Measurements from ENCODE around the gene LAMB2. TPM values are rescaled to one million over a fixed set of nuclear protein-coding genes. Genes with fewer than 3 reads are reported as not detected.

The LAMB2 gene
- total and polyA plus RNA-seq, 4 donors, result 153 to 616 (median 311) TPM

DNA sequence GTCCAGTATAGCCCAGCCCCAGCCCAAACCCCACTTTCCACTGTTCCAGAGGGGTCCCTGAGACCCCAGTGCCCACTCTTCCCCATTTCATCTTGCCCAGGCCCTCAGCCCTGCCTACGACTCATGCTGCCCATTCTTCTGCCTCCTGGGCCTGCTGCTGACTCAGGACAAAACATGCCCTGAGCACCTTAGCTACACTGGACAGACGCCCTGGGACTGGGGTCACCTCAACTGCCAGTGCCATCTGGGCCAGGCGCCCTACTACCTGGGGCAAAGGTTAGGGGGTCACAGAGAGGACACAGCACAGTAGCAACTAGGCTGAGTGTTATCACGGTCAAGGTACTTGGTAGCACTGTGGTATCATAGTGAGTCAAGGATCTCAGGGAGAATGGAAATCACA is 2.6 kb upstream of the LAMB2 start:
- ATAC-seq (ENCODE audit: insufficient read depth, low FRiP score) (no peak), DNase-seq (no peak)
- peaks cover 0 to 12% (median 9%) of the 10 kb centered on the region in 5 donors for H3K4me1 ChIP-seq (ENCODE audit: control insufficient read depth in 5 of 5, insufficient read depth in 5 of 5, low read length in 5 of 5)
- H3K27me3 ChIP-seq (ENCODE audit: control insufficient read depth in 3 of 3, insufficient read depth in 3 of 3, low read length in 2 of 3), result no peaks in the 10 kb centered on the region
- H3K9ac ChIP-seq (ENCODE audit: insufficient read depth in 1 of 2, low read length in 2 of 2), result no peak overlapping the region
- 89% methylated on average over 4 of the region's 4 CpGs for WGBS, 2 donors
- H3K9me3 ChIP-seq (ENCODE audit: control insufficient read depth in 4 of 4, insufficient read depth in 3 of 4, low read length in 3 of 4), result no peaks in the 10 kb centered on the region
- H3K36me3 ChIP-seq (ENCODE audit: control insufficient read depth in 4 of 4, insufficient read depth in 4 of 4, low read length in 4 of 4), result peaks cover 0 to 9% (median 8%) of the 10 kb centered on the region in 4 donors
- H3K27ac ChIP-seq (ENCODE audit: low read depth in 1 of 2, low read length in 1 of 2), result no peak overlapping the region
- TF ChIP-seq, protein P1, sequence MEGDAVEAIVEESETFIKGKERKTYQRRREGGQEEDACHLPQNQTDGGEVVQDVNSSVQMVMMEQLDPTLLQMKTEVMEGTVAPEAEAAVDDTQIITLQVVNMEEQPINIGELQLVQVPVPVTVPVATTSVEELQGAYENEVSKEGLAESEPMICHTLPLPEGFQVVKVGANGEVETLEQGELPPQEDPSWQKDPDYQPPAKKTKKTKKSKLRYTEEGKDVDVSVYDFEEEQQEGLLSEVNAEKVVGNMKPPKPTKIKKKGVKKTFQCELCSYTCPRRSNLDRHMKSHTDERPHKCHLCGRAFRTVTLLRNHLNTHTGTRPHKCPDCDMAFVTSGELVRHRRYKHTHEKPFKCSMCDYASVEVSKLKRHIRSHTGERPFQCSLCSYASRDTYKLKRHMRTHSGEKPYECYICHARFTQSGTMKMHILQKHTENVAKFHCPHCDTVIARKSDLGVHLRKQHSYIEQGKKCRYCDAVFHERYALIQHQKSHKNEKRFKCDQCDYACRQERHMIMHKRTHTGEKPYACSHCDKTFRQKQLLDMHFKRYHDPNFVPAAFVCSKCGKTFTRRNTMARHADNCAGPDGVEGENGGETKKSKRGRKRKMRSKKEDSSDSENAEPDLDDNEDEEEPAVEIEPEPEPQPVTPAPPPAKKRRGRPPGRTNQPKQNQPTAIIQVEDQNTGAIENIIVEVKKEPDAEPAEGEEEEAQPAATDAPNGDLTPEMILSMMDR (IDR thresholded peaks at IDR 0.05; ENCODE audit: control extremely low read depth, extremely low read depth), result no peak
- no peak overlapping the region for H3K4me3 ChIP-seq

DNA sequence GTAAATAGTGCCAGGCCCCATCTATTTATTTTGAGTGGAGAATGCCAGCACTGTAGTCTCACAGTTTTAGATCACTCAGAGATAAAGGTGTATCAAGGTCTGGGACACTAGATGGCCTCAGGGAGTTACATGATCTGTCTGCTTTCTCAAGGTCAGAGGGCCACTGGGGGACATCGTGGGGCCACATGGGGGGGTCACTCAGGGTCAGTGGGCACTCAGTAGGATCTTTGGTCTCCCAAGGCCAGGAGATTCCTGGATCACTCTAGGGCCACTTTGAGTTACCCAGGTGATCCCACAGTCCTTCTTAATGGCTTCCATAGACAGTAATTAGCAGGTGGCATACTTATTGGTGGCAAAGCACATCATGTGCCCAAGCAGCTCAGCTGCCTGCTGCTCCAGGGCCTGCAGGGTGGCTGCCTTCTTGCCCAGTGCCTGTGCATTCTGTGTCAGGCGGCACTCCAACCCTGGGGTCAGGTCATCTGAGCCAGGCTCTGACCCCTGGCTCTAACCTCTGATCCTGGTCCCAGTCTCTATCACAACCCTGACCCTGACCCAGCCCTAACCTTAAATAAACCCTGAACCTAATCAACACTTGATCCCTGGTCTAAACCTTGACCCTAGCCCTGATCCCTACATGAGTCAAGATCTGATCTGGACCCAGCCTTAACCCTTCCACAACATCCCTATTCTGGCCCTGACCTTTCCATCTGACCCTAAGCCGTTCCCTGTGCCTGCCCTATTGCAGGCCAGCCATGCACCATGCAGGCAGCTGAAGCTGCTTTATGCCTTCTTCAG is 1.8 kb upstream of the LAMB2 start:
- no peaks in the 10 kb centered on the region for H3K9me3 ChIP-seq (ENCODE audit: control insufficient read depth in 4 of 4, insufficient read depth in 3 of 4, low read length in 3 of 4)
- H3K36me3 ChIP-seq (ENCODE audit: control insufficient read depth in 4 of 4, insufficient read depth in 4 of 4, low read length in 4 of 4), result peaks cover 0 to 12% (median 10%) of the 10 kb centered on the region in 4 donors
- no peaks in the 10 kb centered on the region for H3K27me3 ChIP-seq (ENCODE audit: control insufficient read depth in 3 of 3, insufficient read depth in 3 of 3, low read length in 2 of 3)
- no peak for ATAC-seq (ENCODE audit: insufficient read depth, low FRiP score)
- TF ChIP-seq, protein P1 (IDR thresholded peaks at IDR 0.05; ENCODE audit: control extremely low read depth, extremely low read depth), result no peak
- no peak overlapping the region for H3K9ac ChIP-seq (ENCODE audit: insufficient read depth in 1 of 2, low read length in 2 of 2)
- WGBS, 2 donors, result 63 to 80% methylated on average over 3 of the region's 3 CpGs
- H3K4me3 ChIP-seq, result no peak overlapping the region
- DNase-seq, result no peak
- H3K4me1 ChIP-seq (ENCODE audit: control insufficient read depth in 5 of 5, insufficient read depth in 5 of 5, low read length in 5 of 5), result peaks cover 0 to 12% (median 9%) of the 10 kb centered on the region in 5 donors
- H3K27ac ChIP-seq (ENCODE audit: low read depth in 1 of 2, low read length in 1 of 2), result peak overlapping the region in 1 of 2 donors; percentile 36

DNA sequence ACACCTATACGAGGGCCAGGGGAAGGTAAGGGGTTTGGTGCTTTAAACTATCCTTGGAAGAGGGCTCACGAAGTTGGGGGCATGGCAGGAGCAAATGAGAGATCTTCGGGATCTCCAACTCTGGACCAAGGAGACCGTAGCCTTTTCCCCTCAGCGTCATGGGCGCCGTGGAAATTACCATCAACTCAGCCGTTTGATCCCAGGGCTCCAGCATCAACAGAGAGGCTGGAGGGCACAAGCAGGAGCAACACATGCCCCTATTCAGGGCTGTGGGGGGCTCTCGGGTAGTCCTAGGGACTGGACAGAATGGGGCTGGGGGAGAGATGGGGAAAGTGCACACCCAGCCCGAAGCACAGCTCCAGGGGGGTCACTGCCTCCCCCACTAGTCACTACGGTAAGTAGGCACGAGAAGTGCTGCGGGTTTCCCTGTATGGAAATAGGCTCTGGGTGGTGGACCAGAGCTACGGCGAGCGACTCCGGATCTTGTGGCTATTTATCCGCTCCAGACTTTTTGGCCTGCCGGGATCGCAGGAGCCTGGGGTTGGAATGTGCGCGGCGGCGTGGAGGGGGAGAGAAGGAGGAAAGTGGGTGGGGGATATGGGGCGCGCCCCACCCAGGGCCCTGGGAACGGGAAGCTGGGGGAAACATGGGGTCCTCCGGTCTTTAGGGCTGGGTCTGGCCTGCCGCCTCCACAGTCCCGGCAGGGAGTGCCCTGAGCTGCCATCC is 539 bp upstream of the LAMB2 start:
- Histone ChIP-seq H3K36me3 (ENCODE audit: control insufficient read depth in 4 of 4, insufficient read depth in 4 of 4, low read length in 4 of 4) (peaks cover under 1 to 17% (median 11%) of the 10 kb centered on the region in 4 donors), H3K9ac (ENCODE audit: insufficient read depth in 1 of 2, low read length in 2 of 2) (peak overlapping the region; percentile 55 to 58), H3K27ac (ENCODE audit: low read depth in 1 of 2, low read length in 1 of 2) (peak overlapping the region; percentile 88 to 91), H3K9me3 (ENCODE audit: control insufficient read depth in 4 of 4, insufficient read depth in 3 of 4, low read length in 3 of 4) (no peaks in the 10 kb centered on the region), H3K4me3 (peak overlapping the region; percentile 69), H3K4me1 (ENCODE audit: control insufficient read depth in 5 of 5, insufficient read depth in 5 of 5, low read length in 5 of 5) (peaks cover 0 to 12% (median 9%) of the 10 kb centered on the region in 5 donors), H3K27me3 (ENCODE audit: control insufficient read depth in 3 of 3, insufficient read depth in 3 of 3, low read length in 2 of 3) (no peaks in the 10 kb centered on the region)
- 6 to 10% methylated on average over 28 to 30 of the region's 30 CpGs for WGBS, 2 donors
- ATAC-seq (ENCODE audit: insufficient read depth, low FRiP score), result peak; percentile 88
- TF ChIP-seq, protein P1 (IDR thresholded peaks at IDR 0.05; ENCODE audit: control extremely low read depth, extremely low read depth), result no peak
- peak; percentile 91 to 96 (median 93) for DNase-seq
